ENCODE data around the gene BEND5.

BEND5 gene

DNA sequence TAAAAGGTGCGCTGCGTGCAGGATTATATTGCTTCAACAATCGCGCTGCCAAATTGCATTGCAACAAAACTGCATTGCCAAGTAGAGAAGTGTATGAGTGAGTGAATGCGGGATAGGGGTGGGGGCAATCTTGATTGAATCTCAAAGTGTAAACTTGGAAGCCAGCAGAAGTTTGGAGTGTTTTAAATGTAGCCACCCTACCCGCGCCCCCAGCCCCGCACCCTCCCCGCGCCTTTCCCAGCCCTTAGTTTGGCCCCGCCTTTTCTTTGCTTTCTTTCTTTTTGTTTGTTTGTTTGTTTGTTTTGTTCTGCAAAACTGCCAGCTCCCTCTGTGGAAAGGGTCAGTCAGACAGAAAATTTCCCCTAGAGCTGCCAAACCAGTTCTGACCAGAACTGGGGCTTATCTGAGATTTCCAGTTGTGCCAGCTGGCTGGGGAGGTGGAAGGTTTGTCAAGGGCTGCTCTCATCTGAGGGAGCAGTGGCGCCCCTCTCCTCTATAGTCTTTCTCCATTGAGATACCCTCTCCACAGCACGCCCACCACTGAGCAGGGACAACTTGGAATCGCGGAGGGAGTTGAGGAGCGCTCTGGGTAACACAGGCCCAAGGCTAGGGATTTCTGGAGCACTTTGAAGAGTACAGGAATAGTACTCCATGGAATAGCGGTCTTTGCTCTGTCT lies 666 bp upstream of the BEND5 start:
- Histone ChIP-seq H3K4me1 (ENCODE audit: control insufficient read depth in 1 of 2, insufficient read depth in 1 of 2, low read depth in 1 of 2, low read length in 1 of 2) (peaks cover 7 to 33% of the 10 kb centered on the region in 2 experiments), H3K27ac (no peak overlapping the region), H3K27me3 (peaks cover 25% of the 10 kb centered on the region), H3K36me3 (no peaks in the 10 kb centered on the region), H3K9me3 (no peaks in the 10 kb centered on the region), H3K4me3 (ENCODE audit: low read depth in 1 of 2, low read length in 1 of 2) (peak overlapping the region in 1 of 2 experiments; percentile 56)
- TF ChIP-seq, protein P1, sequence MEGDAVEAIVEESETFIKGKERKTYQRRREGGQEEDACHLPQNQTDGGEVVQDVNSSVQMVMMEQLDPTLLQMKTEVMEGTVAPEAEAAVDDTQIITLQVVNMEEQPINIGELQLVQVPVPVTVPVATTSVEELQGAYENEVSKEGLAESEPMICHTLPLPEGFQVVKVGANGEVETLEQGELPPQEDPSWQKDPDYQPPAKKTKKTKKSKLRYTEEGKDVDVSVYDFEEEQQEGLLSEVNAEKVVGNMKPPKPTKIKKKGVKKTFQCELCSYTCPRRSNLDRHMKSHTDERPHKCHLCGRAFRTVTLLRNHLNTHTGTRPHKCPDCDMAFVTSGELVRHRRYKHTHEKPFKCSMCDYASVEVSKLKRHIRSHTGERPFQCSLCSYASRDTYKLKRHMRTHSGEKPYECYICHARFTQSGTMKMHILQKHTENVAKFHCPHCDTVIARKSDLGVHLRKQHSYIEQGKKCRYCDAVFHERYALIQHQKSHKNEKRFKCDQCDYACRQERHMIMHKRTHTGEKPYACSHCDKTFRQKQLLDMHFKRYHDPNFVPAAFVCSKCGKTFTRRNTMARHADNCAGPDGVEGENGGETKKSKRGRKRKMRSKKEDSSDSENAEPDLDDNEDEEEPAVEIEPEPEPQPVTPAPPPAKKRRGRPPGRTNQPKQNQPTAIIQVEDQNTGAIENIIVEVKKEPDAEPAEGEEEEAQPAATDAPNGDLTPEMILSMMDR (IDR thresholded peaks at IDR 0.05), result no peak

DNA sequence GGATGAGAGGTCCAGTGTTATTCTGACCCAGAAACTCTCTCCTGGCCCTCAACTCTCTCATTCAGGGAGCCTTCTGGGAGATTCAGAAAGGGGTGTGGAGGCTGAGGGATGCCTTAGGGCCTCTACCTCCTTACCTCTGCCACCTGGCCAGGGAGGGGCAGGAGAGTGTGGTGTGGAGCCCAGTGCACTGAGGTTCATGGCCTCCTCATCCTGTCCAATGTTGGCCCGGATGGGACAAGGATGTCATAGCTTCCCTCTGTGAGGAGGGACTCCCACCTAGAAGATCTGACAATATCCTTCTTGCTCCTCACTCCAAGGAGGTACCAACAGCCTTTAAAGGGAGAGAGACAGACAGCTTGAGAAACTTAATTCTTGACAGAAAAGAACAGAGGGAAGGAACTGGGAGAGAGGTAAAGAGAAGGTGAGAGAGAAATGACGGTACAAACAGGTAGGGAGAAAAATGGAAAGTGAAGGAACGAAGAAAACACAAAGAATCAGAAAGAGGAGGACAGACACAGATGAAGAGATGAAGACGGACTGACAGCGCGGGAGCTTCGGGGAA lies 779 bp downstream of the BEND5 start:
- TF ChIP-seq, protein P1 (IDR thresholded peaks at IDR 0.05), result no peak
- Histone ChIP-seq H3K36me3 (no peaks in the 10 kb centered on the region), H3K9me3 (no peaks in the 10 kb centered on the region), H3K27ac (no peak overlapping the region), H3K4me3 (ENCODE audit: low read depth in 1 of 2, low read length in 1 of 2) (peak overlapping the region in 1 of 2 experiments; percentile 56), H3K4me1 (ENCODE audit: control insufficient read depth in 1 of 2, insufficient read depth in 1 of 2, low read depth in 1 of 2, low read length in 1 of 2) (peaks cover 7 to 33% of the 10 kb centered on the region in 2 experiments), H3K27me3 (peaks cover 25% of the 10 kb centered on the region)

DNA sequence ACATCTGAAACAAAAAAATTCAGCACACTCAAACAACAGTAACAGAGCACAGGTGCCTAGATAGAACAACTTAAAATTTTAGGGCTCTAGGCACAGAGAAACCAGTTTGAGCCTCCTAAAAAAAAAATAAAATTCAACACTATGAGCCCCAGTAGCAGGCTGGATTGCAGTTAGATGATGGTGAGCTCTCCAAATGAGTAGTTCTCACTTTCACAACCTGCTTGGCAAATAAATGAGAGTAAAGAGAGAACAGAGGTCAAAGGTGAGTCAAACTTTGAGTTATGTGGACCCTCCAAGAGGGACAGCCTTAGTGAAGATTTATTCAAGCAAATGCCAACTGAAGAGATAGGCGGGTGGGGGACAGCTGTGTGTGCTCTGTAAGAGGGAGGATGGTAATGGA lies 3.6 kb downstream of the BEND5 start:
- TF ChIP-seq, protein P1 (IDR thresholded peaks at IDR 0.05), result no peak
- H3K27ac ChIP-seq, result no peak overlapping the region

DNA sequence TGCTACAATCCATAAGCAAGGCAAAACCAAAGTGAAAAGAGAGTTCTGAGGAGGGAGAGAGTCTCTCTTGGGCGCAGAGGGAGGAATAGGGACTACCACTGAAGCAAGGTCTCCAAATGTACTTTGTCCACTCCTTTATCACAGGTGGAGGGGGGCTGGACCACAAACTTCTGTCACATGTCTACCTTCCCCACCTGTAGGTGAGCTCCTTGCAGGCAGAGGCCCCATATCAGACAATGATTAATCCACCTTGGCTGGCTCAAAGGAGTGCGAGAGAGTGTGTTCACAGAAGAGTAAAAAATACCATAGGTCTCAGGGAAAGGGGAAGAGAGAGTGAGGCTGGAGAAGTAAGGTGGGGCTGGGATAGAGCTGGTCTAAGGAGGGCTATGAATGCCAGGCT lies 4.5 kb downstream of the BEND5 start:
- Histone ChIP-seq H3K4me1 (ENCODE audit: control insufficient read depth in 1 of 2, insufficient read depth in 1 of 2, low read depth in 1 of 2, low read length in 1 of 2) (peaks cover 7 to 27% of the 10 kb centered on the region in 2 experiments), H3K36me3 (no peaks in the 10 kb centered on the region), H3K27me3 (peaks cover 15% of the 10 kb centered on the region), H3K4me3 (ENCODE audit: low read depth in 1 of 2, low read length in 1 of 2) (no peak overlapping the region), H3K9me3 (no peaks in the 10 kb centered on the region), H3K27ac (no peak overlapping the region)
- TF ChIP-seq, protein P1 (IDR thresholded peaks at IDR 0.05), result no peak

More for the DNA sequence above, 3.6 kb downstream of the BEND5 start:
- Histone ChIP-seq H3K9me3 (no peaks in the 10 kb centered on the region), H3K36me3 (no peaks in the 10 kb centered on the region), H3K27me3 (peaks cover 24% of the 10 kb centered on the region), H3K4me1 (ENCODE audit: control insufficient read depth in 1 of 2, insufficient read depth in 1 of 2, low read depth in 1 of 2, low read length in 1 of 2) (peaks cover 7 to 33% of the 10 kb centered on the region in 2 experiments), H3K4me3 (ENCODE audit: low read depth in 1 of 2, low read length in 1 of 2) (no peak overlapping the region)

DNA sequence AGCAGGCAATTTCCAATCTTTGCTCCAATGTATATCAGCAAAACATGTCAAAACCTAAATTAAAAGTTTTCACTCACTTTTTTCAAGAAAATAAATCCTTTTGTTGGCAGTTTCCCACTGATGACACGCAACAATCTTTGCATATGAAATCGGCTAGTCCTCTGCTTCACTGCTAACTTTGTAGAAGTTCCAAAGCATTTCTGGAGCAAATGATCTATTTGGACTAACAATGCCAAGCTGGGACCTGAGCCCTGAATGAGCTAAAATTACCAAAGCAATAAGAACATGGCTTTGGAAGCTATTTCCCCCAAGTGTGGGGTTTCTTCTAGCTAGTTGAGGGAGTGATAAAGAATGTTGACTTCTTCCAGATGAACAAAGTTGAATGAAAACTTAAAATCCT lies 5.1 kb downstream of the BEND5 start:
- peaks cover 4 to 21% of the 10 kb centered on the region in 2 experiments for H3K4me1 ChIP-seq (ENCODE audit: control insufficient read depth in 1 of 2, insufficient read depth in 1 of 2, low read depth in 1 of 2, low read length in 1 of 2)
- no peaks in the 10 kb centered on the region for H3K36me3 ChIP-seq
- peaks cover 9% of the 10 kb centered on the region for H3K27me3 ChIP-seq

More for the DNA sequence above, 5.1 kb downstream of the BEND5 start:
- Histone ChIP-seq H3K4me3 (ENCODE audit: low read depth in 1 of 2, low read length in 1 of 2) (no peak overlapping the region), H3K27ac (no peak overlapping the region), H3K9me3 (no peaks in the 10 kb centered on the region)
- TF ChIP-seq, protein P1 (IDR thresholded peaks at IDR 0.05), result no peak
